Fibroblast of the aortic adventitia (primary cell): ENCODE data around the gene KCNJ9. TPM values are rescaled to one million over a fixed set of nuclear protein-coding genes. Genes with fewer than 3 reads are reported as not detected.

Experiments used
- DNase-seq: peaks from one replicate; pipeline ENCODE4 v3.0.0-alpha.2; 2010; ENCODE audit warnings: low read depth
- H3K4me3 ChIP-seq: 2 replicates; pipeline ENCODE4 v1.5.1; 2011; ENCODE audit warnings: low read depth, mild to moderate bottlenecking, control low read depth, low read length, moderate library complexity
- CTCF ChIP-seq: IDR thresholded peaks from 2 replicates; pipeline ENCODE4 v1.5.1; 2011; ENCODE audit warnings: mild to moderate bottlenecking, low read length, control low read depth, inconsistent platforms; ENCODE audit not compliant: insufficient read depth
- total RNA-seq: library from RNA; depleted of rRNA; stranded (reverse); fragments of >200 nt; gene quantifications from 2 replicates; pipeline ENCODE4 v1.2.3, GENCODE V29; 2012; ENCODE audit warnings: low replicate concordance

The KCNJ9 gene
- total RNA-seq, 1 donor = not detected

GRCh38 chr1:160066829-160067745 is 14.3 kb upstream of the KCNJ9 start:
- no peak for TF ChIP-seq CTCF

GRCh38 chr1:160068225-160068624 is 13.1 kb upstream of the KCNJ9 start:
- no peak overlapping the region for H3K4me3 ChIP-seq
- no peak for DNase-seq
- no peak for TF ChIP-seq CTCF

More at GRCh38 chr1:160066829-160067745, 14.3 kb upstream of the KCNJ9 start:
- no peak for DNase-seq
- no peak overlapping the region for H3K4me3 ChIP-seq

GRCh38 chr1:160069460-160070231 is 11.7 kb upstream of the KCNJ9 start, which contains the start of gene KCNJ10:
Gene KCNJ10, minus strand, starts transcription at chr1:160070160. Its CDS starts 27,628 bp downstream, at chr1:160042532.
- peak within 1 kb of the TSS; percentile 65 for H3K4me3 ChIP-seq
- DNase-seq = no peak
- TF ChIP-seq CTCF = no peak

- no peak for TF ChIP-seq CTCF
- DNase-seq = peak; percentile 35
These were observed 10.8 kb upstream of the KCNJ9 start for GRCh38 chr1:160070243-160071163.

GRCh38 chr1:160071289-160071688 is 10.0 kb upstream of the KCNJ9 start:
- no peak for DNase-seq
- TF ChIP-seq CTCF = no peak
- no peak overlapping the region for H3K4me3 ChIP-seq

More at GRCh38 chr1:160070243-160071163, 10.8 kb upstream of the KCNJ9 start:
- peak overlapping the region; percentile 65 for H3K4me3 ChIP-seq

GRCh38 chr1:160074865-160075264 is 6.5 kb upstream of the KCNJ9 start:
- no peak overlapping the region for H3K4me3 ChIP-seq
- DNase-seq = no peak
- no peak for TF ChIP-seq CTCF
